ENCODE measurements around the gene IFI35. TPM values are rescaled to one million over a fixed set of nuclear protein-coding genes. Genes with fewer than 3 reads are reported as not detected.
A peak's percentile ranks its signal among the peaks of the same experiment; 100 is the strongest.

Gene IFI35
- total RNA-seq, 4 donors from 2014 or later: 1.3 to 11.0 (median 4.0) TPM

DNA sequence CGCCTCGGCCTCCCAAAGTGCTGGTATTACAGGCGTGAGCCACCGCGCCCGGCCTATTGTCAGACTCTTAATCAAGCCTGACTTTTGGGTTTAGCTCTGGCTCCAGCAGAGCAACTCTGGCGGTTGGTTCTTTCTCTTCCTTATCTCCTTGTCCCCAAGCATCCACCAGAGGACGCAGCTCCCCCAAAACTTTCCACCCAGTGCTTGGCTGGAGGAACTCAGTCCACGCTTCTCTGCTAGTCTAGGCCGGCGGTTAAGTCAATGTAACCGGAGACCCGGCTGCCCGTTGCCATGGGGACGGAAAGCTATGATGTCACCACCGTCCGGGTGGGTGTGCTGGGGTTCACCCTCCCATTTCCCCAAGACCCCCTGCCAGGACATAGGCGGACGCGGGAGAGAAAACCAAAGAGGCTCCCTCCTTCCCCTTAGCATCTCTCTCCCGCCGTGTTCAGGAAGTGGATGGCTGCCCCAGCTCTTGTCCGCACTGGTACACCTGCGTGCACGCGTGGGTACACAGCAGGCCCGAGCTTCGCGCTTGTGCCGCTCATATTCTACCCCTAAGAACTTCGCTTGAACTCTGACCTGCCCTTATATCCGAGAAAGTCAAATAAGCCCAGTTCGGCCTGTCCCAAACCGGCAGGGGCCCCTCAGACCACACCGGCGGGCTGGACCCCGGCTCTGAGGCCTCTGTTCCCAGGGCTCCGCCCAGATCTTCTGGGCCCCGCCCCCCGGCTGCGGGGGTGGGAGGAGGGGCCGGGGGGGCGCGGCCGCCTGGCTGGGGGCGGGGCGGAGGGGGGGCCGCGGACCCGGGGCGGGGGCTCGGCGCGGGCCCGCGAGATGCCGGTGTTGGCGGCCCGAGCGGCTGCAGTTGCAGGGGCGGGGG is 18.1 kb downstream of the IFI35 start, which contains the start of gene RND2:
Gene RND2 (plus strand): TSS at position 825 of the 883 bp plus-strand sequence. CDS start 117 bp downstream, outside the sequence.
- ATAC-seq (peak; percentile 65 to 67), DNase-seq (peak; percentile 70 to 84)
- intact Hi-C loops (cut with DNase I; ENCODE audit: low total_unique reads): loop anchor here (2.0 kb wide), 1 partner anchor 146 kb away; the partner anchor contains the start of gene NBR1
- TF ChIP-seq, protein P1, sequence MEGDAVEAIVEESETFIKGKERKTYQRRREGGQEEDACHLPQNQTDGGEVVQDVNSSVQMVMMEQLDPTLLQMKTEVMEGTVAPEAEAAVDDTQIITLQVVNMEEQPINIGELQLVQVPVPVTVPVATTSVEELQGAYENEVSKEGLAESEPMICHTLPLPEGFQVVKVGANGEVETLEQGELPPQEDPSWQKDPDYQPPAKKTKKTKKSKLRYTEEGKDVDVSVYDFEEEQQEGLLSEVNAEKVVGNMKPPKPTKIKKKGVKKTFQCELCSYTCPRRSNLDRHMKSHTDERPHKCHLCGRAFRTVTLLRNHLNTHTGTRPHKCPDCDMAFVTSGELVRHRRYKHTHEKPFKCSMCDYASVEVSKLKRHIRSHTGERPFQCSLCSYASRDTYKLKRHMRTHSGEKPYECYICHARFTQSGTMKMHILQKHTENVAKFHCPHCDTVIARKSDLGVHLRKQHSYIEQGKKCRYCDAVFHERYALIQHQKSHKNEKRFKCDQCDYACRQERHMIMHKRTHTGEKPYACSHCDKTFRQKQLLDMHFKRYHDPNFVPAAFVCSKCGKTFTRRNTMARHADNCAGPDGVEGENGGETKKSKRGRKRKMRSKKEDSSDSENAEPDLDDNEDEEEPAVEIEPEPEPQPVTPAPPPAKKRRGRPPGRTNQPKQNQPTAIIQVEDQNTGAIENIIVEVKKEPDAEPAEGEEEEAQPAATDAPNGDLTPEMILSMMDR (IDR thresholded peaks at IDR 0.05 in 4 of 5, conservative IDR thresholded peaks at IDR 0.05 in 1 of 5): peak; percentile 54 to 70 (median 65)
- peak; percentile 27 to 36 for TF ChIP-seq POLR2A (IDR thresholded peaks at IDR 0.05)
- Histone ChIP-seq H3K4me3 (peak within 1 kb of the TSS; percentile 58 to 78 (median 63)), H3K9me3 (no peaks in the 10 kb centered on the region), H3K36me3 (no peaks in the 10 kb centered on the region), H3K27me3 (no peaks in the 10 kb centered on the region), H3K4me1 (peaks cover 14 to 17% of the 10 kb centered on the region in 2 donors), H3K27ac (peak within 1 kb of the TSS; percentile 44 to 64 (median 60))
- in situ Hi-C loops (cut with MboI; ENCODE audit: low sequenced_read_pairs in 4 of 4): loop anchor here in 1 of 4 donors (25.0 kb wide), 1 partner anchor 288 kb away; no protein-coding TSS in a partner anchor

DNA sequence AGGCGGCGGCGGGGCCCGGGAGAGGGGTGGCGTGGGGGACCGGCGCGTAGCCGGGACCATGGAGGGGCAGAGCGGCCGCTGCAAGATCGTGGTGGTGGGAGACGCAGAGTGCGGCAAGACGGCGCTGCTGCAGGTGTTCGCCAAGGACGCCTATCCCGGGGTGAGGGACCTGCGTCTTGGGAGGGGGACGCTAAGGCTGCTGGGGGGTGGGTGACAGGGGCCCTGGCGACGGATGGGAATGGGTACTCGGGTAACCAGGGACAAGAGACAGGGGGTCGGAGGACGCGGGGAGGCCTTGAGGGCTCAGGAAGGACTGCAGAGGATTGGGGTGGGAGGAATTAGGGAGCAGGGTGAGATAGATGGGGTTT is 18.7 kb downstream of the IFI35 start:
- DNase-seq (no peak), ATAC-seq (no peak)
- in situ Hi-C loops (cut with MboI; ENCODE audit: low sequenced_read_pairs in 4 of 4): no loop called here
- Histone ChIP-seq H3K27ac (peak overlapping the region in 2 of 4 donors; percentile 10 to 60), H3K27me3 (no peaks in the 10 kb centered on the region), H3K36me3 (no peaks in the 10 kb centered on the region), H3K9me3 (no peaks in the 10 kb centered on the region), H3K4me3 (peak overlapping the region; percentile 38 to 65 (median 60)), H3K4me1 (peaks cover 15 to 17% of the 10 kb centered on the region in 2 donors)
- intact Hi-C loops (cut with DNase I; ENCODE audit: low total_unique reads): loop anchor here (2.0 kb wide), 1 partner anchor 146 kb away; the partner anchor contains the start of gene NBR1
- TF ChIP-seq, protein P1 (IDR thresholded peaks at IDR 0.05 in 4 of 5, conservative IDR thresholded peaks at IDR 0.05 in 1 of 5): no peak
- no peak for TF ChIP-seq POLR2A (IDR thresholded peaks at IDR 0.05)

DNA sequence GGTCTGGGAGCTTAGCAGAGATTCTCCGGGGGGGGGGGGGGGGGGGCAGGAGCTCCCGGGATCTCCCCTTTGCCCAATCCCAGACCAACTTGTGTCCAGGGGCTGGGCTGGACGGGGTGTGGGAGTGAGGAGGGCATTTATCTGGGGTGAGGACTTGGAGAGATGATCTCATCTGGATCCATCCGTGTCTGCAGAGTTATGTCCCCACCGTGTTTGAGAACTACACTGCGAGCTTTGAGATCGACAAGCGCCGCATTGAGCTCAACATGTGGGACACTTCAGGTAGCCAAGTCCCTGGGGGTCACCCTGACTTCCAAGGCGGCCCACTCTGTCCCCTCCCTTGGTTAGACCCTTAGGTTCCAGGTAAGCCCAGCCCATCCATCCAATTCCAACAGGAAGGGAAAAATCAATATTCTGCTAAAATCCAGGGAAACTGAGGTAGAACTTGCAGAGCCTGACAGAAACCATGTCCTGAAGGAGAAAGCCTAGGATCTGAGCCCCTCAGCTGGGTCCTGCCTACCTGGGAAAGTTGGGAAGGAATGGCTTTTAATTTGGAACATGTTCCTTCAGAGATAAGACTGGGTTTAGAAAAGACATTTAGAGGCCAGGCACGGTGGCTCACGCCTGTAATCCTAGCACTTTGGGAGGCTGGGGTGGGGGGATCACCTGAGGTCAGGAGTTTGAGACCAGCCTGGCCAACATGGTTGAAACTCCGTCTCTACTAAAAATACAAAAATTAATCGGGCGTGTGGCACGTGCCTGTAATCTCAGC is 19.4 kb downstream of the IFI35 start:
- peaks cover 14 to 17% of the 10 kb centered on the region in 2 donors for H3K4me1 ChIP-seq
- ATAC-seq: no peak
- in situ Hi-C loops (cut with MboI; ENCODE audit: low sequenced_read_pairs in 4 of 4): no loop called here
- H3K27me3 ChIP-seq: no peaks in the 10 kb centered on the region
- H3K4me3 ChIP-seq: no peak overlapping the region
- H3K36me3 ChIP-seq: no peaks in the 10 kb centered on the region
- H3K27ac ChIP-seq: no peak overlapping the region
- DNase-seq: no peak
- intact Hi-C loops (cut with DNase I; ENCODE audit: low total_unique reads): loop anchor here (2.0 kb wide), 1 partner anchor 145 kb away; the partner anchor contains the start of gene NBR1
- no peaks in the 10 kb centered on the region for H3K9me3 ChIP-seq
- no peak for TF ChIP-seq POLR2A (IDR thresholded peaks at IDR 0.05)
- TF ChIP-seq, protein P1 (IDR thresholded peaks at IDR 0.05 in 4 of 5, conservative IDR thresholded peaks at IDR 0.05 in 1 of 5): no peak

DNA sequence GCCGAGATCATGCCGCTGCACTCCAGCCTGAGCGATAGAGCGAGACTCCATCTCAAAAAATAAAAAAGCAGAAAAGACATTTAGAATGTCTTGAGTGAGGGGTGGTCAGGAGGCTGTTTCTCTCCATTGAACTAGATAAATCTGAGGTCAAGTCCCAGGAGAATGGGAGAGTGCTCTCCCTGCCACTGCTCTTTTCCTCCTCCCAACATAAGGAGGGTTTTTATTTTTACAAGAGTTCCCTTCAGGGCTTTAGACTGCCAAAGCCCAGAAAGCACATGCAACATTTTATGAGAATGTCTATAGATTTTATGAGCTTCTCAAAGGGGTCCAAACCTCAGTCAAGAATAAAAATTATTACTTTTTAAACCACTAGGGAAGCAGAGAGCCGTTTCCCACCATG is 20.0 kb downstream of the IFI35 start:
- in situ Hi-C loops (cut with MboI; ENCODE audit: low sequenced_read_pairs in 4 of 4) (no loop called here), intact Hi-C loops (cut with DNase I; ENCODE audit: low total_unique reads) (no loop called here)
- ATAC-seq (no peak), DNase-seq (no peak)
- Histone ChIP-seq H3K4me1 (peaks cover 14 to 17% of the 10 kb centered on the region in 2 donors), H3K4me3 (no peak overlapping the region), H3K36me3 (no peaks in the 10 kb centered on the region), H3K27ac (no peak overlapping the region), H3K27me3 (no peaks in the 10 kb centered on the region), H3K9me3 (no peaks in the 10 kb centered on the region)
- TF ChIP-seq, protein P1 (IDR thresholded peaks at IDR 0.05 in 4 of 5, conservative IDR thresholded peaks at IDR 0.05 in 1 of 5): no peak
- no peak for TF ChIP-seq POLR2A (IDR thresholded peaks at IDR 0.05)
